ENCODE measurements around the gene SNRK.
"Not testable (repeated sequence)": the region's sequence is repeated elsewhere in the genome, so short reads cannot be mapped to it uniquely, and the experiment has no call there.

The SNRK gene

GRCh38 chr3:43346978-43347749 lies 60.8 kb downstream of the SNRK start:
- no peak for DNase-seq (ENCODE audit: low read depth)

- no peak for DNase-seq (ENCODE audit: low read depth)
Observed at GRCh38 chr3:43347774-43348173, 61.4 kb downstream of the SNRK start.

GRCh38 chr3:43348350-43348749 lies 62.0 kb downstream of the SNRK start:
- no peak for DNase-seq (ENCODE audit: low read depth)

- no peak for DNase-seq (ENCODE audit: low read depth)
Observed at GRCh38 chr3:43348852-43349574, 62.7 kb downstream of the SNRK start.

GRCh38 chr3:43349716-43350115 lies 63.4 kb downstream of the SNRK start:
- DNase-seq (ENCODE audit: low read depth) = no peak

GRCh38 chr3:43353393-43353792 lies 67.1 kb downstream of the SNRK start:
- DNase-seq (ENCODE audit: low read depth) = no peak

- DNase-seq (ENCODE audit: low read depth) = no peak
Observed at GRCh38 chr3:43353923-43354670, 67.8 kb downstream of the SNRK start.

GRCh38 chr3:43356033-43356432 lies 69.7 kb downstream of the SNRK start:
- DNase-seq (ENCODE audit: low read depth) = not testable (repeated sequence)

- no peak for DNase-seq (ENCODE audit: low read depth)
Observed at GRCh38 chr3:43361077-43361476, 74.7 kb downstream of the SNRK start.

- no peak for DNase-seq (ENCODE audit: low read depth)
Observed at GRCh38 chr3:43362183-43362582, 75.8 kb downstream of the SNRK start.

- no peak for DNase-seq (ENCODE audit: low read depth)
Observed at GRCh38 chr3:43362961-43363360, 76.6 kb downstream of the SNRK start.

- DNase-seq (ENCODE audit: low read depth) = no peak
Observed at GRCh38 chr3:43363621-43364266, 77.4 kb downstream of the SNRK start.

- DNase-seq (ENCODE audit: low read depth) = no peak
Observed at GRCh38 chr3:43364494-43364893, 78.2 kb downstream of the SNRK start.

- DNase-seq (ENCODE audit: low read depth) = no peak
Observed at GRCh38 chr3:43364926-43365325, 78.6 kb downstream of the SNRK start.

- DNase-seq (ENCODE audit: low read depth) = no peak
Observed at GRCh38 chr3:43365601-43366305, 79.4 kb downstream of the SNRK start.

- no peak for DNase-seq (ENCODE audit: low read depth)
Observed at GRCh38 chr3:43366481-43366880, 80.1 kb downstream of the SNRK start.

- DNase-seq (ENCODE audit: low read depth) = no peak
Observed at GRCh38 chr3:43366885-43367284, 80.5 kb downstream of the SNRK start.

GRCh38 chr3:43369404-43370292 lies 83.3 kb downstream of the SNRK start:
- DNase-seq (ENCODE audit: low read depth) = peak; percentile 39

GRCh38 chr3:43370293-43370980 lies 84.1 kb downstream of the SNRK start:
- no peak for DNase-seq (ENCODE audit: low read depth)

- DNase-seq (ENCODE audit: low read depth) = no peak
Observed at GRCh38 chr3:43371494-43371893, 85.2 kb downstream of the SNRK start.

All from amniotic epithelial cell (primary cell).